Nephron (organoid): ENCODE data around the gene MAP3K4.

Source experiments
- H3K27ac Mint-ChIP-seq, 3 experiments: 2 replicates each; pipeline ENCODE4 v1.8.0; 2020; ENCODE audit warnings: mixed read lengths in 3 of 3, mild to moderate bottlenecking in 2 of 3, moderate library complexity in 1 of 3
- H3K27me3 Mint-ChIP-seq: 2 replicates; pipeline ENCODE4 v1.8.0; 2021; ENCODE audit warnings: low read depth, mild to moderate bottlenecking, moderate library complexity, mixed read lengths
- H3K36me3 Mint-ChIP-seq: 2 replicates; pipeline ENCODE4 v1.8.0; 2020; ENCODE audit warnings: low read depth, mixed read lengths
- H3K4me1 Mint-ChIP-seq: 2 replicates; pipeline ENCODE4 v1.8.0; 2020; ENCODE audit warnings: mixed read lengths
- H3K4me3 Mint-ChIP-seq, 3 experiments: 2 replicates each; pipeline ENCODE4 v1.8.0; 2020; ENCODE audit warnings: mild to moderate bottlenecking in 3 of 3, mixed read lengths in 3 of 3, moderate library complexity in 2 of 3
- H3K9me3 Mint-ChIP-seq: 2 replicates; pipeline ENCODE4 v1.8.0; 2020; ENCODE audit warnings: mixed read lengths
- CTCF ChIP-seq, 3 experiments: fragments of 200-600 bp; sonication (generic); IDR thresholded peaks; one replicate each; pipeline ENCODE4 v1.5.0; 2021; ENCODE audit warnings: antibody characterized with exemption in 3 of 3; ENCODE audit not compliant: unreplicated experiment in 3 of 3

Gene MAP3K4

GRCh38 chr6:160951187-160952030 lies 40.2 kb upstream of the MAP3K4 start:
- Mint-ChIP-seq H3K4me1 (peaks cover 28% of the 10 kb centered on the region), H3K4me3 (no peak overlapping the region), H3K36me3 (no peaks in the 10 kb centered on the region), H3K27ac (peak overlapping the region in 1 of 3 experiments; percentile 23), H3K27me3 (peaks cover 5% of the 10 kb centered on the region), H3K9me3 (no peaks in the 10 kb centered on the region)
- TF ChIP-seq CTCF (IDR thresholded peaks at IDR 0.05; ENCODE audit: unreplicated experiment in 3 of 3), result no peak

GRCh38 chr6:160952633-160953281 lies 38.8 kb upstream of the MAP3K4 start:
- no peak for TF ChIP-seq CTCF (IDR thresholded peaks at IDR 0.05; ENCODE audit: unreplicated experiment in 3 of 3)
- peaks cover 9% of the 10 kb centered on the region for H3K27me3 Mint-ChIP-seq
- H3K4me1 Mint-ChIP-seq, result peaks cover 28% of the 10 kb centered on the region
- H3K4me3 Mint-ChIP-seq, result no peak overlapping the region
- H3K27ac Mint-ChIP-seq, result no peak overlapping the region
- H3K36me3 Mint-ChIP-seq, result no peaks in the 10 kb centered on the region
- no peaks in the 10 kb centered on the region for H3K9me3 Mint-ChIP-seq

GRCh38 chr6:160955508-160956295 lies 35.9 kb upstream of the MAP3K4 start:
- H3K9me3 Mint-ChIP-seq, result no peaks in the 10 kb centered on the region
- peaks cover 23% of the 10 kb centered on the region for H3K4me1 Mint-ChIP-seq
- no peak overlapping the region for H3K27ac Mint-ChIP-seq
- no peak overlapping the region for H3K4me3 Mint-ChIP-seq
- no peak for TF ChIP-seq CTCF (IDR thresholded peaks at IDR 0.05; ENCODE audit: unreplicated experiment in 3 of 3)
- H3K27me3 Mint-ChIP-seq, result peaks cover 9% of the 10 kb centered on the region
- no peaks in the 10 kb centered on the region for H3K36me3 Mint-ChIP-seq

- Mint-ChIP-seq H3K4me3 (no peak overlapping the region), H3K27me3 (peaks cover 9% of the 10 kb centered on the region)
These were observed 35.1 kb upstream of the MAP3K4 start for GRCh38 chr6:160956300-160957035.

More at GRCh38 chr6:160956300-160957035, 35.1 kb upstream of the MAP3K4 start:
- Mint-ChIP-seq H3K4me1 (peaks cover 21% of the 10 kb centered on the region), H3K36me3 (no peaks in the 10 kb centered on the region), H3K9me3 (no peaks in the 10 kb centered on the region), H3K27ac (no peak overlapping the region)
- TF ChIP-seq CTCF (IDR thresholded peaks at IDR 0.05; ENCODE audit: unreplicated experiment in 3 of 3), result no peak
